ENCODE results near the gene KPNA4. TPM values are rescaled to one million over a fixed set of nuclear protein-coding genes. Genes with fewer than 3 reads are reported as not detected.
"Not testable (repeated sequence)": the region's sequence is repeated elsewhere in the genome, so short reads cannot be mapped to it uniquely, and the experiment has no call there.

Gene KPNA4
- total and polyA plus RNA-seq, 10 donors = 8.3 to 50.6 (median 36.0) TPM

DNA sequence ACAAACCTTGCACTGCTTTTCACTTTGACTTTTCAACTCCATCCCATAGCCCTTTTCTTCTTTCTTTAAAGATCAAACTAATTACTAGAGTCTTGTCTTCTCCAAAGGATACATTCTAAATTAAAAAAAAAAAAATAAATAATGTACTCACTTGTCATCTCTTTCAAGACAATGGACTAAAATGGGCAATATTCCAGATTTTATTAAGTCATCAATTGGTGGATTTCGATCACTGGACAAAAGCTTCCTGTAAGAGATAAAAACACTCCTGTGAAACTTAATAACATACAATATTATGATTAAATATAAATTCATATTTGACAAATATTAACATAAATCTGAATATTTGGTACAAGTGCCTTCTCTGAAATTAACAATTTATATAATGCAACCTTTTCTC is 34.1 kb downstream of the KPNA4 start:
- intact Hi-C loops (cut with DNase I; ENCODE audit: low total_unique reads) = no loop called here
- TF ChIP-seq, protein P1, sequence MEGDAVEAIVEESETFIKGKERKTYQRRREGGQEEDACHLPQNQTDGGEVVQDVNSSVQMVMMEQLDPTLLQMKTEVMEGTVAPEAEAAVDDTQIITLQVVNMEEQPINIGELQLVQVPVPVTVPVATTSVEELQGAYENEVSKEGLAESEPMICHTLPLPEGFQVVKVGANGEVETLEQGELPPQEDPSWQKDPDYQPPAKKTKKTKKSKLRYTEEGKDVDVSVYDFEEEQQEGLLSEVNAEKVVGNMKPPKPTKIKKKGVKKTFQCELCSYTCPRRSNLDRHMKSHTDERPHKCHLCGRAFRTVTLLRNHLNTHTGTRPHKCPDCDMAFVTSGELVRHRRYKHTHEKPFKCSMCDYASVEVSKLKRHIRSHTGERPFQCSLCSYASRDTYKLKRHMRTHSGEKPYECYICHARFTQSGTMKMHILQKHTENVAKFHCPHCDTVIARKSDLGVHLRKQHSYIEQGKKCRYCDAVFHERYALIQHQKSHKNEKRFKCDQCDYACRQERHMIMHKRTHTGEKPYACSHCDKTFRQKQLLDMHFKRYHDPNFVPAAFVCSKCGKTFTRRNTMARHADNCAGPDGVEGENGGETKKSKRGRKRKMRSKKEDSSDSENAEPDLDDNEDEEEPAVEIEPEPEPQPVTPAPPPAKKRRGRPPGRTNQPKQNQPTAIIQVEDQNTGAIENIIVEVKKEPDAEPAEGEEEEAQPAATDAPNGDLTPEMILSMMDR (IDR thresholded peaks at IDR 0.05 in 8 of 11, conservative IDR thresholded peaks at IDR 0.05 in 3 of 11) = no peak
- TF ChIP-seq POLR2AphosphoS5 (IDR thresholded peaks at IDR 0.05) = no peak
- no peak for TF ChIP-seq POLR2A (IDR thresholded peaks at IDR 0.05)
- H3K4me3 ChIP-seq = no peak overlapping the region
- 61 to 80% (median 70%) methylated on average over 1 of the region's 1 CpG for WGBS, 5 donors
- peaks cover 0 to 3% (median 0%) of the 10 kb centered on the region in 6 donors for H3K4me1 ChIP-seq
- H3K27ac ChIP-seq = no peak overlapping the region
- peaks cover 0 to 99% (median 66%) of the 10 kb centered on the region in 6 donors for H3K36me3 ChIP-seq
- no peaks in the 10 kb centered on the region for H3K27me3 ChIP-seq (replicated peaks in 1 of 7)
- no peak for DNase-seq
- H3K9me3 ChIP-seq = no peaks in the 10 kb centered on the region

DNA sequence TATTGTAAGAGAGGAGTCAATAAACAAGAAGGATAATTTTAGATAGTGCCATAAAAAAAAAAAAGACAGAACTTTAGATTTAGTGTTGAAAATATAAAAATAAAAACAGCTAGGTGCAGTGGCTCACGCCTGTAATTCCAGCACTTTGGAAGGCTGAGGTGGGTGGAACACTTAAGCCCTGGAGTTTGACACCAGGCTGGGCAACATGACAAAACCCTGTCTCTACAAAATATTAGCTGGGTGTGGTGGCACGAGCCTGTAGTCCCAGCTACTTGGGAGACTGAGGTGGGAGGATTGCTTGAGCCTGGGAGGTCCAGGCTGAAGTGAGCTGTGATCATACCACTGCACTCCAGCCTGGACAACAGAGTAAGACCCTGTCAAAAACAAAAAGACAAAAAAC is 49.0 kb downstream of the KPNA4 start:
- peaks cover 5 to 100% (median 80%) of the 10 kb centered on the region in 6 donors for H3K36me3 ChIP-seq
- DNase-seq; H3K4me1 ChIP-seq; H3K9me3 ChIP-seq; intact Hi-C loops (cut with DNase I; ENCODE audit: low total_unique reads); H3K4me3 ChIP-seq; H3K27me3 ChIP-seq (replicated peaks in 1 of 7); H3K27ac ChIP-seq: not testable (repeated sequence)
- 95 to 100% (median 98%) methylated on average over 2 of the region's 2 CpGs for WGBS, 5 donors

DNA sequence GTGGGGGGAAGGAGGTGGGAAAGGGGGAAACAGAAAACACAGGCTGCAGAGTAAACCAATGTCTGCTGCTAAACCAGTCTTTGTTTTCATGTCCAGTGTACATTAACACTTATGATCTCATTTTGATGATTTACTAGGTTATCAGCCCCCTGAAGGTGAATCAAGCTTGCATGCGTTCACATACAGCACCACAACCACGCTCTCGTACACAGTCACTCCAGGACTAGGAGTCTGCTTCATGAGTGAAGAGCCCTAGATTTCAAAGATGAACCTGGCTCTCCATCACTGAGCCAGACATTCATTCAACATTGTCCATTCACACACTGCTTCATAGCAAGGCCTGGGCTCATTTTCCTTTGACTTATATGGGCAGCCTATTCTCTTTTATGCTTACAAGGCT is 64.0 kb downstream of the KPNA4 start:
- 93 to 100% (median 97%) methylated on average over 3 of the region's 3 CpGs for WGBS, 5 donors
- DNase-seq = no peak
- H3K27me3 ChIP-seq (replicated peaks in 1 of 7) = no peaks in the 10 kb centered on the region
- no peak overlapping the region for H3K4me3 ChIP-seq
- TF ChIP-seq POLR2AphosphoS5 (IDR thresholded peaks at IDR 0.05) (peak in 1 of 3 donors; percentile 26), POLR2A (IDR thresholded peaks at IDR 0.05) (no peak)
- H3K9me3 ChIP-seq = no peaks in the 10 kb centered on the region
- H3K27ac ChIP-seq = no peak overlapping the region
- peaks cover 0 to 86% (median 68%) of the 10 kb centered on the region in 6 donors for H3K36me3 ChIP-seq
- intact Hi-C loops (cut with DNase I; ENCODE audit: low total_unique reads) = no loop called here
- H3K4me1 ChIP-seq = no peaks in the 10 kb centered on the region

DNA sequence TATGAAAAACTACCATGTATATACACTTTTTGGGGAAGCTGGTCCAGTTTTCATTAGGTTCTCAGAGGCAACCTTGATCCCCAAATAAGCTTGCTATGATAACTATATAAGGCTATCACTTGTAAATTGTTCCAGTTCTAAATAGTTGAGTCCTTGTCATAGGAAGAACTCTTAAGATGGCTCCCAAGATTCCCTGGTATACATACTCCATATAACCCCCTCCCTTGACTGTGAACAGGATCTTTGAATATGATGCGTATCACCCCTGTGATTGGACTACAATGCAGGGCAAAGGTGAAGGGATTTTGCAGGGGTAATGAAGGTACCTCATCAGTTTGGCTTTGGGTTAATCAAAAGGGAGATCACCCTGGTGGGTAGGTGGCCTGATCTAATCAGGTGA is 67.2 kb downstream of the KPNA4 start:
- Histone ChIP-seq H3K9me3 (no peaks in the 10 kb centered on the region), H3K27me3 (replicated peaks in 1 of 7) (no peaks in the 10 kb centered on the region), H3K27ac (no peak overlapping the region), H3K36me3 (peaks cover 0 to 61% (median 43%) of the 10 kb centered on the region in 6 donors), H3K4me3 (no peak overlapping the region), H3K4me1 (no peaks in the 10 kb centered on the region)
- TF ChIP-seq, protein P1 (IDR thresholded peaks at IDR 0.05 in 8 of 11, conservative IDR thresholded peaks at IDR 0.05 in 3 of 11) = no peak
- TF ChIP-seq POLR2A (IDR thresholded peaks at IDR 0.05) (no peak), POLR2AphosphoS5 (IDR thresholded peaks at IDR 0.05) (no peak)
- 100% methylated on average over 1 of the region's 1 CpG for WGBS, 5 donors
- DNase-seq = no peak
- intact Hi-C loops (cut with DNase I; ENCODE audit: low total_unique reads) = no loop called here

DNA sequence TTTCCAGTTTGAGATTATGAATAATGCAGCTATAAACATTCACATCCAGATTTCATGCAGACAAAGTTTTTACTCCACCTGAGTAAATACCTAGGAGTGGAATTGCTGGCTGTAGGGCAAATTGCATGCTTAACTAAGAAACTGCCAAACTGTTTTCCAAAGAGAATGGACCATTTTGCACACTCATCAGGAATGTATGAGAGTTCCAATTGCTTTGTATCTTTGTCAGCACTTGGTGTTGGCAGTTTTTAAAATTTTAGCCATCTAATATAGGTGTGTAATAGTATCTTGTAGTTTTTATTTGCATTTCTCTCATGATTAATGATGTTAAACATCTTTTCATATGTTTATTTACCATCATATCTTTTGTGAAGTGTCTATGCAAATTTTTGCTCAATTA is 75.2 kb downstream of the KPNA4 start:
- Histone ChIP-seq H3K4me1 (peaks cover 0 to 10% (median 6%) of the 10 kb centered on the region in 6 donors), H3K9me3 (no peaks in the 10 kb centered on the region), H3K36me3 (no peaks in the 10 kb centered on the region), H3K27ac (no peak overlapping the region), H3K27me3 (replicated peaks in 1 of 7) (no peaks in the 10 kb centered on the region), H3K4me3 (no peak overlapping the region)
- intact Hi-C loops (cut with DNase I; ENCODE audit: low total_unique reads) = no loop called here
- DNase-seq = no peak
- TF ChIP-seq POLR2AphosphoS5 (IDR thresholded peaks at IDR 0.05) (no peak), POLR2A (IDR thresholded peaks at IDR 0.05) (no peak)
- TF ChIP-seq, protein P1 (IDR thresholded peaks at IDR 0.05 in 8 of 11, conservative IDR thresholded peaks at IDR 0.05 in 3 of 11) = no peak

Measured in spleen (tissue), 11 donors.